Suprapubic skin (tissue), 4 donors: ENCODE measurements around the gene CCDC117. TPM values are rescaled to one million over a fixed set of nuclear protein-coding genes. Genes with fewer than 3 reads are reported as not detected.
A peak's percentile ranks its signal among the peaks of the same experiment; 100 is the strongest.
"Not testable (repeated sequence)": the region's sequence is repeated elsewhere in the genome, so short reads cannot be mapped to it uniquely, and the experiment has no call there.

Source experiments
- DNase-seq, 2 donors: peaks; one replicate each; pipeline ENCODE4 v3.0.0-alpha.2; 2019; ENCODE audit warnings: low spot score in 2 of 2
- H3K27ac ChIP-seq: fragments of 200-600 bp; sonication (generic); one replicate; pipeline ENCODE4 v1.5.1; 2019
- H3K27me3 ChIP-seq: fragments of 200-600 bp; sonication (generic); one replicate; pipeline ENCODE4 v1.5.1; 2019
- H3K36me3 ChIP-seq: fragments of 200-600 bp; sonication (generic); one replicate; pipeline ENCODE4 v1.5.1; 2019
- H3K4me1 ChIP-seq: fragments of 200-600 bp; sonication (generic); one replicate; pipeline ENCODE4 v1.5.1; 2019
- H3K4me3 ChIP-seq: fragments of 200-600 bp; sonication (generic); one replicate; pipeline ENCODE4 v1.5.1; 2019; ENCODE audit warnings: mild to moderate bottlenecking
- H3K9me3 ChIP-seq: fragments of 200-600 bp; sonication (generic); one replicate; pipeline ENCODE4 v1.5.1; 2019
- EP300 ChIP-seq: sonication (generic); formaldehyde crosslinking; IDR thresholded peaks from one replicate; pipeline ENCODE4 v1.6.1; 2017; ENCODE audit warnings: antibody characterized with exemption
- POLR2A ChIP-seq, 2 donors: fragments of 450-650 bp; IDR thresholded peaks; one replicate each; pipeline ENCODE4 v1.6.1; 2017; ENCODE audit warnings: antibody characterized with exemption in 2 of 2, mild to moderate bottlenecking in 2 of 2, moderate library complexity in 2 of 2
- POLR2AphosphoS5 ChIP-seq, 3 donors: sonication (generic); formaldehyde crosslinking; IDR thresholded peaks; one replicate each; pipeline ENCODE4 v1.6.1; 2017; ENCODE audit warnings: antibody characterized with exemption in 3 of 3
- WGBS: methylation state at CpG from one replicate; pipeline ENCODE4 v1.1.5; 2018; 5-methylcytosine and 5-hydroxymethylcytosine counted together
- total RNA-seq, 4 donors: library from RNA; depleted of rRNA; stranded (reverse); fragments of >200 nt; gene quantifications; one replicate each; pipeline ENCODE4 v1.1.0, GENCODE V29; 2016
- TF ChIP-seq, protein P1 (sequence below), 2 donors: fragments of 200-600 bp in 1 of 2; fragments of 450-650 bp in 1 of 2; sonication (generic) in 1 of 2; IDR thresholded peaks; one replicate each; pipeline ENCODE4 v1.5.1; 2016 to 2019; ENCODE audit warnings: antibody characterized with exemption in 2 of 2, mild to moderate bottlenecking in 1 of 2, moderate library complexity in 1 of 2

CCDC117 gene
- total RNA-seq, 4 donors from 2014 or later: 12.0 to 21.2 (median 16.6) TPM

DNA sequence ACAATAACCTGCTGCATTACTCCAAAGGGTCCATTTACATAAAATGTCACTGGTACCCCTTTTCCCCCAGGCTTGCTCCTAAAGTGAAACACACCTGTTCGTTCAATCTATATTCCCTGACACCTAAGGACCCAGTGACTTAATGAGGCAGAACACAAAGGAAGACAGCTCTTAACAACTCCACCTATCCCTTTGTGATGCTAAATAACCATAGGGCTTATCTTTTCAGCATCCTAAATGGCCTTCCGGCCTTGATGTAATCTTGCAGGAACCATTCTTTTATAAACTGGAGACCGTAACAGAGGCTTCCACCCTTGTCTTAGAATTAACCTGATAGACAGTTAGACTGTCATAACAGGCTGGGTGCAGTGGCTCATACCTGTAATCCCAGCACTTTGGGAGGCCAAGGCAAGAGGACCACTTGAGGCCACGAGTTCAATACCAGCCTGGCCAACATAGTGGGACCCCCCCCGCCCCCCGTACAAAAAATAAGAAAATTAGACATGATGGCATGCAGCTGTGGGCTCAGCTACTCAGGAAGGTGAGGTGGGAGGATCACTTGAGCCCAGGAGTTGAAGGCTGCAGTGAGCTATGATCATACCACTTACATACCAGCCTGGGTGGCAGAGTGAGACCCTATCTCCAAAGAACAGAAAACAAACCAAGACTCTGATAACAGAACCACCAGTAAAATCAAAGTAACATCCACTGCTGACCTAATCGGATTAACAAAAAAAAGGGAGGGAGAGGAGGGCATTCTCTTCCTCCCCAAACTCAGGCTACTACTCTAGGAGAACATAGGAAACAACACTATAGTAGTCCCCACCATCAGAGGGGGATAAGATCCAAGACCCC is 36.0 kb upstream of the CCDC117 start:
- no peak for DNase-seq
- H3K27me3 ChIP-seq: no peaks in the 10 kb centered on the region
- 74% methylated on average over 7 of the region's 7 CpGs for WGBS
- no peaks in the 10 kb centered on the region for H3K36me3 ChIP-seq
- no peak overlapping the region for H3K27ac ChIP-seq
- no peaks in the 10 kb centered on the region for H3K9me3 ChIP-seq
- TF ChIP-seq, protein P1, sequence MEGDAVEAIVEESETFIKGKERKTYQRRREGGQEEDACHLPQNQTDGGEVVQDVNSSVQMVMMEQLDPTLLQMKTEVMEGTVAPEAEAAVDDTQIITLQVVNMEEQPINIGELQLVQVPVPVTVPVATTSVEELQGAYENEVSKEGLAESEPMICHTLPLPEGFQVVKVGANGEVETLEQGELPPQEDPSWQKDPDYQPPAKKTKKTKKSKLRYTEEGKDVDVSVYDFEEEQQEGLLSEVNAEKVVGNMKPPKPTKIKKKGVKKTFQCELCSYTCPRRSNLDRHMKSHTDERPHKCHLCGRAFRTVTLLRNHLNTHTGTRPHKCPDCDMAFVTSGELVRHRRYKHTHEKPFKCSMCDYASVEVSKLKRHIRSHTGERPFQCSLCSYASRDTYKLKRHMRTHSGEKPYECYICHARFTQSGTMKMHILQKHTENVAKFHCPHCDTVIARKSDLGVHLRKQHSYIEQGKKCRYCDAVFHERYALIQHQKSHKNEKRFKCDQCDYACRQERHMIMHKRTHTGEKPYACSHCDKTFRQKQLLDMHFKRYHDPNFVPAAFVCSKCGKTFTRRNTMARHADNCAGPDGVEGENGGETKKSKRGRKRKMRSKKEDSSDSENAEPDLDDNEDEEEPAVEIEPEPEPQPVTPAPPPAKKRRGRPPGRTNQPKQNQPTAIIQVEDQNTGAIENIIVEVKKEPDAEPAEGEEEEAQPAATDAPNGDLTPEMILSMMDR (IDR thresholded peaks at IDR 0.05): no peak
- no peak for TF ChIP-seq POLR2AphosphoS5 (IDR thresholded peaks at IDR 0.05)
- TF ChIP-seq EP300: no peak
- peaks cover 8% of the 10 kb centered on the region for H3K4me1 ChIP-seq
- H3K4me3 ChIP-seq: no peak overlapping the region

DNA sequence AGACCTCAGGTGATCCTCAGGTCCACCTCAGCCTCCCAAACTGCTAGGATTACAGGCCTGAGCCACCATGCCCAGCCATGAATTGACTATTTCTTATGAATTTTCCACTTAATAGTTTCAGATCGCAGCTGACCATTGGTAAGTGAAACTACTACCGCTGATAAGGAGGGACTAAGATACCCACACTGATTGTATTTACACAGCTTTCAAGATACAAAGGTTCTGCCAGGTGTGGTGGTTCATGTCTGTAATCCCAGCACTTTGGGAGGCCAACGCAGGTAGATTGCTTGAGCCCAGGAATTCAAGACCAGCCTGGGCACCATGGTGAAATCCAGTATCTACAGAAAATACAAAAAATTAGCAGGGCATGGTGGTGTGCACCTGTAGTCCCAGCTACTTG is 34.8 kb upstream of the CCDC117 start:
- Histone ChIP-seq H3K27ac (no peak overlapping the region), H3K9me3 (no peaks in the 10 kb centered on the region), H3K4me1 (peaks cover 10% of the 10 kb centered on the region), H3K27me3 (no peaks in the 10 kb centered on the region), H3K36me3 (no peaks in the 10 kb centered on the region), H3K4me3 (no peak overlapping the region)
- WGBS: 100% methylated on average over 3 of the region's 3 CpGs
- TF ChIP-seq POLR2AphosphoS5 (IDR thresholded peaks at IDR 0.05) (no peak), EP300 (no peak), POLR2A (IDR thresholded peaks at IDR 0.05) (no peak)
- TF ChIP-seq, protein P1 (IDR thresholded peaks at IDR 0.05): no peak
- no peak for DNase-seq

GRCh38 chr22:28738876-28739275 is 33.6 kb upstream of the CCDC117 start:
- H3K4me1 ChIP-seq: peaks cover 19% of the 10 kb centered on the region
- not testable (repeated sequence) for H3K27me3 ChIP-seq, DNase-seq, H3K27ac ChIP-seq, H3K9me3 ChIP-seq, H3K4me3 ChIP-seq, H3K36me3 ChIP-seq
- 88% methylated on average over 8 of the region's 8 CpGs for WGBS

DNA sequence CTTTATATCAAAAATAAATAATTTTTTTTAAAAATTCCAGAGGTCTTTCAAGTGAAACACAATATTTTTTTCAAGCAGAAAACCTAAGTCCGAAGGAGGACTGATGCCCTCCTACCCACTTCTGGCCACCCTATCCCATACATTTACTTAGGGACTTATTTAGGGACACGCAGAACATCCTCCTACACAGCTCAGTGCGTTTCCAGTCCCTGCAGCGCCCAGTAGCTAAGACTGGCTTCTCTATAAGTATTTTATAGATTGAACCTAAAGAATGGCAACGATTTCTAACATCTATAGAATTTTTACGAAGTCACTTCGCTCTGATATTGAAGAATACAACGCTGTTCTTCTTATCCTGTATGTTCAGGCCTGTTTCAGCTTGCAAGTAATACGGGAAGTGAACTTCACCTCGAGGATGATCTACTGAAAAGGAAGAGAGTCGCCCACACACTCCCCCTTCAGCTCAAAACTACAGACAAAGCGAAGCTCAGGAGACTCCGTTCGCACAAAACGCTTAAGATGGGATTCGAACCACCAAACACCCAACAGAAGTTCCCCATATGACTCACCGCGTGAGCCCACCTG is 31.2 kb upstream of the CCDC117 start:
- Histone ChIP-seq H3K27ac (no peak overlapping the region), H3K9me3 (no peaks in the 10 kb centered on the region), H3K36me3 (peaks cover 24% of the 10 kb centered on the region), H3K4me1 (peaks cover 19% of the 10 kb centered on the region), H3K27me3 (no peaks in the 10 kb centered on the region), H3K4me3 (peak overlapping the region; percentile 96)
- DNase-seq: no peak
- 4% methylated on average over 18 of the region's 18 CpGs for WGBS
- no peak for TF ChIP-seq POLR2AphosphoS5 (IDR thresholded peaks at IDR 0.05)

DNA sequence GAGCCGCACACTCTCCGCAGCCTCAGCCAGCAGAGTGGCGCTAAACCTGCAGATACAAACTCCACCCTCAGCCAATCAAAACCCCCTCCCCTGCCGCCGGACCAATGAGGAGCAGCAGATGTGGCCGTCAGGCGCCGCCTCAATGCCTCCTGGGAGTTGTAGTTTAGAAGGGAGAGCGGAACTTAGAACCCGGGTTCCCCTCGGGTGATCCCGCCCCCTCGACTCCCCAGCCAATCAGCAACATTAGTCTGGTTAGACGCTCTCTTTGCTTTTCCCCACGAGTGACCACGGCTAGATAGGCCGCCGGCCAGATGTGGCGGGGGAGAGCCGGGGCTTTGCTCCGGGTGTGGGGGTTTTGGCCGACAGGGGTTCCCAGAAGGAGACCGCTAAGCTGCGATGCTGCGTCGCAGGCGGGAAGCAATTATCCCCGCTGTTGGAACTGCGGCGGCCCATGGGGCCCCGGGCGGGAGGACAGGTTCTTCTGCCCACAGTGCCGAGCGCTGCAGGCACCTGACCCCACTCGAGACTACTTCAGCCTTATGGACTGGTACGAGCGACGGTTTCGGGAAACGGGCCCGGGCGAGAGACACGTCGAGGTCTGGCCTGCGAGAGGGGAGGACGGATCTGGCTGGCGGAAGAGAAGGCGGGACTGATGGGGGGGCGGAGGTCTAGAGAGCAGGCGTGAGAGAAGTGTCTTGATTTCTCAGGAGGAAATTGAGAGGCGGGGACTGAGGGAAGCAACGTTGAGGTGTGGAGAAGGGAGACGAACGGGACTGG is 30.5 kb upstream of the CCDC117 start, which contains the start of the genes CHEK2 and HSCB:
CHEK2 (minus strand) TSS at position 36 of the 777 bp plus-strand sequence. CDS start 7,099 bp downstream, outside the sequence.
HSCB (plus strand) TSS at position 255 of the 777 bp plus-strand sequence; CDS start at position 312, 57 bp downstream.
- peak within 1 kb of the TSS; percentile 98 for H3K27ac ChIP-seq
- no peaks in the 10 kb centered on the region for H3K27me3 ChIP-seq
- H3K36me3 ChIP-seq: peaks cover 31% of the 10 kb centered on the region
- peak; percentile 56 to 81 for TF ChIP-seq POLR2A (IDR thresholded peaks at IDR 0.05)
- TF ChIP-seq POLR2AphosphoS5 (IDR thresholded peaks at IDR 0.05): peak in 1 of 3 donors; percentile 7
- TF ChIP-seq, protein P1 (IDR thresholded peaks at IDR 0.05): no peak
- no peak for TF ChIP-seq EP300
- peaks cover 19% of the 10 kb centered on the region for H3K4me1 ChIP-seq
- 0% methylated on average over 31 of the region's 54 CpGs for WGBS
- H3K4me3 ChIP-seq: peak within 1 kb of the TSS; percentile 96
- no peaks in the 10 kb centered on the region for H3K9me3 ChIP-seq
- peak; percentile 99 for DNase-seq
